ENCODE results near the gene AP1S3.
"Not testable (repeated sequence)": the region's sequence is repeated elsewhere in the genome, so short reads cannot be mapped to it uniquely, and the experiment has no call there.

Gene AP1S3

GRCh38 chr2:223800908-223801307, 36.5 kb downstream of the AP1S3 start:
- DNase-seq (ENCODE audit: low read depth) = no peak

DNA sequence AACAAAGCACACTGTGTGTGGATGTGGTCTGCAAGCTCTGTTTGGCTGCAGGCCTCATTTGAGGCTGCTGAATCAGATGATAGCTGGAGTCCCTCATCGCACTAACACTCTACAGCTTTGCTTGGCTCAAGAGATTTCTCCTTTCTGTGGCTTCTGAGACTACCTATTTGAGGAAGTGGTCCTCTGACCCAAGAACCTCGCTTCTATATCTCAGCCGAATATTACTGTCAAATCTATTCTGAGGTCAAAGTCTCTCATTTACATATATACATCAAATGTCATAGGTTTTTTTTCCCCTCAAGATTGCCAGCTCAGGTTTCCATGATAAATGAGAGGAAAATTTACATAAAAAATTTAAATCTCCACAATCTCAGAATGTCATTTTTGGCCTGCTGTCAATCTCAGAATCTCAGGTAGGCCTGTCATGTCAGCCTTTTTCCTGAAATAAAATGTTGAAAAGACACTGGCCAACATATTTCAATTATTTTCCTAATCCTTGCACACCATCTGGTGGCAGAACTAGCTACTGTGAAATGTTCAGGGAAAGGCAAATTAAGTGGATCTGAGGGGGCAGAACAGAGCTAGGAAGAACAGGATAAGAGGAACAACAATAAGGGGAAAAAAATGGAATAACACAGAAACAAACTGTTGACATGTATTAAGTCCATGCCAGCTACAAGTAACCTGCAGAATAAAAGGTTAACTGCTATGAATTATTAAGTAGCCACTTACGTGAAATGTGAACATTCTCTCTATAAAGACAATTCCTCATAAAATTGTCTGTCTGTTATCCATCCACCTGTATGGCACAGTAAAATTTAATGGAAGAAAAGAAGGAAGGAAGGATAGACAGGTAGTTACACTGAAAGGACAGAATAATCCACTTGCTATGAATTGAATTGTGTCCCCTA, 39.3 kb downstream of the AP1S3 start:
- peak; percentile 44 for DNase-seq (ENCODE audit: low read depth)

DNA sequence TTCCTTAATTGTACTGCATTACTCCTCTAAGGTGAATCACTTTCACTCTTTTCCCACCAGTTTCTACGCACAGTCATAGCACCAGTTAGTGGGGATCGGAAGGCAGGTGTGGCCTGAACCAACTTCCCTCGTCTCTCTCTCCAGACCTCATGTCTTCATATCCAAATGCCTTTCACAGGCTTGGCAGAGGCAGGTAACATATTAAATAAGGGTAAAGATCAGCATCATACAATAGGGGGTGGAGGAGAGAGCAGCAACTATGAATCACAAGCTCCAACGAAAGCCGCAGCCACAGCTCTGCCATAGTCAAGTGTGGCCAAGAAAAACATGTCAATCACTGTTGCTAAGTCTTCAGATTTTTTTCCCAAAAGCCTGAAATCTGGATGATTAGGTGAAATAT, 40.3 kb downstream of the AP1S3 start:
- peak; percentile 60 for DNase-seq (ENCODE audit: low read depth)

DNA sequence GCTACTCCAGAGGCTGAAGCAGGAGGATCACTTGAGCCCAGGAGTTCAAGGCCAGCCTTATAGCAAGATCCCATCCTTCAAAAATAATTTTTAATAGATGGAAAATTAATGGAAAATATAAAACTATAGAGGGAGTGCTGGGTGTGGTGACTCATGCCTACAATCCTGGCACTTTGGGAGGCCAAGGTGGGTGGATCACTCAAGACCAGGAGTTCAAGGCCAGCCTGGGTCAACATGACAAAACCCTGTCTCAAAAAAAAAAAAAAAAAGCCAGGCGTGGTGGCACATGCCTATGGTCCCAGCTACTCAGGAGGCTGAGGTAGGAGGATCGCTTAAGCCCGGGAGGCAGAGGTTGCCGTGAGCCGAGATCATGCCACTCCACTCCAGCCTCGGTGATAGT, 48.0 kb downstream of the AP1S3 start:
- DNase-seq (ENCODE audit: low read depth) = no peak

DNA sequence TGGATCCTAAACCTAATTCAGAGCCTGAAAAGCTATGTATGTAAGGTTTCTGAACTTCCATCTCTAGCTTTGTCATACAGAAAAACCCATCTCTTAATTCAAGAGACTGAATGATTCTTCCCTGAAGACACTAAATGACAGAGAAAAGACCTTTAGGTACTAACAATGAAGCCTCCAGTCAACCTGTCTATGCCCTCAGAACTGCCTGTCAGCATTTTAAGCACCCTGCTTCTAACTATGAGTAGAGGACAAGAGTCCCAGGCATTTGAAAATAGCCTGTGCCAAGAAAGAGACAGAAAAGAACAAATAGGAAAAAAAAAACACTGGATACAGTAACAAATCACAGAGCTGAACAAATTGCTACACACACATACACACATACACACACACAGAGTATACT, 48.6 kb downstream of the AP1S3 start:
- no peak for DNase-seq (ENCODE audit: low read depth)

GRCh38 chr2:223788106-223788505, 49.3 kb downstream of the AP1S3 start:
- not testable (repeated sequence) for DNase-seq (ENCODE audit: low read depth)

- DNase-seq (ENCODE audit: low read depth) = no peak
Observed at GRCh38 chr2:223787358-223787757, 50.0 kb downstream of the AP1S3 start.

- no peak for DNase-seq (ENCODE audit: low read depth)
Observed at GRCh38 chr2:223786943-223787342, 50.4 kb downstream of the AP1S3 start.

DNA sequence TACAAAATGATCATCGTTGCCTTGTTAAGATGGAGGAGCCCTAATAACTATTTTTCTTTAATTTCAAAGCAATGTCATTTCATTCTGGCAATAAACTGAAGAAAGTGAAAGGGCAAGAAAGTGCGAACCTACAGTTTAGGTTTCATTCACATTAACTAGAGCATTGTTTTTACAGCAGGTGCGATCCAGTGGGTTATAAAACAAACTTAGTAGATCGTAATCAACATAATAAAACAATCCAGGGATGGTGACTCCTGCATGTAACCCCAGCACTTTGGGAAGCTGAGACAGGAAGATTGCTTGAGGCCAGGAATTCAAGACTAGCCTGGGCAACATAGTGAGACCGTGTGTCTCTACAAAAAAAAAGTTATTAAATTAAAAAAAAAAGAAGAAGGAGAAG, 51.1 kb downstream of the AP1S3 start:
- no peak for DNase-seq (ENCODE audit: low read depth)

GRCh38 chr2:223784221-223784772, 53.1 kb downstream of the AP1S3 start:
- no peak for DNase-seq (ENCODE audit: low read depth)

- no peak for DNase-seq (ENCODE audit: low read depth)
Observed at GRCh38 chr2:223782629-223783028, 54.8 kb downstream of the AP1S3 start.

DNA sequence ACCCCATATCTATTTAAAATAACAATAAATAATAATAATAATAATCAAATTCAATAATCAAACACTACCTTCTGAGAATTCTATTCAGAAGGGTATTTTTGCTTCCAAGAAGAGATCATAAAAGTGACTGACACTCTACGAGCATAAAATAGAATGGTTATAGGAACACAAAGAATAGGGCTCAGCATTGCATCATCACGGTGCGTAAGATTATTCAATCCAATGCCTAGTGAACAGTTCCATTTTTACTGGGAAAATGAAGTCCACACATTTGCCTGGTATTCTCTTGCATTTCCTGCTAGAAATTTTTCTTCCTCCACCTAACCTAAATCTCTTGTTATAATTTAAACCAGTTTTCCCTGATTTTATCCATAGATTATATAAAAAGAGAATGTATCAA, 55.8 kb downstream of the AP1S3 start:
- DNase-seq (ENCODE audit: low read depth) = no peak

DNA sequence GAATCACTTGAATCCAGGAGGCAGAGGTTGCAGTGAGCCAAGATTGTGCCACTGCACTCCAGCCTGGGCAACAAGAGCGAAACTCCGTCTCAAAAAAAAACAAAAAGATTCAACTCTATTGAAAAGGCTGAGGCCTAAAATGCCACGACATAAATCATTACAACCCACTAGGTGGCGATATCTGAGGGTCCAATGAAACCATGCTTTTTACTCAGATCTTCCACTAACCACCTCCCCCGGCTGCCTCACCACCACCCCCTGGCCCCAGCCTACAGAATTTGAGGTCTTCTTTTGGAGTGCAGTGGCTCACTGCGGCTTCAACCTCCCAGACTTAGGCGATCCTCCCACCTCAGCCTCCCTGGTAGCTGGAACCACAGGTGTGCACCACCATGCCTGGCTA, 57.5 kb downstream of the AP1S3 start:
- no peak for DNase-seq (ENCODE audit: low read depth)

GRCh38 chr2:223774193-223774592, 63.2 kb downstream of the AP1S3 start:
- DNase-seq (ENCODE audit: low read depth) = no peak

DNA sequence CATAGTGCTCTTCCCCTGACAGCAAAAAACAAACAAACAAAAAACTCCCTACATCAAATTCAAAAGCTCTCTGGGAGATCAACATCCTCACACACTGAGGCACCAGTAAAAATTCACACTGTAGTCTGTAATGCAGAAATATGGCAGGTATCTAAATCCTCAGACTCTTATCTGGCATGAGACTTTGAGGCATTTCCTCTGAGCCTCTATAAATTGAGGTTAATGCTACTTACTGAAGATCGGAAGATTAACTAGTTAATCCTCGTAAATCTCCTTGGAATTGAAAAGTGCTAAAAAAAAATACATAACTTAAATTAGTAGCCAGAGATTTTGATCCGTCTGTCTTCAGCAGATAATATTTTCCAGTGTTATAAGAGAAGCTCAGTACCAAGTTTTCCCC, 65.0 kb downstream of the AP1S3 start:
- DNase-seq (ENCODE audit: low read depth) = no peak

DNA sequence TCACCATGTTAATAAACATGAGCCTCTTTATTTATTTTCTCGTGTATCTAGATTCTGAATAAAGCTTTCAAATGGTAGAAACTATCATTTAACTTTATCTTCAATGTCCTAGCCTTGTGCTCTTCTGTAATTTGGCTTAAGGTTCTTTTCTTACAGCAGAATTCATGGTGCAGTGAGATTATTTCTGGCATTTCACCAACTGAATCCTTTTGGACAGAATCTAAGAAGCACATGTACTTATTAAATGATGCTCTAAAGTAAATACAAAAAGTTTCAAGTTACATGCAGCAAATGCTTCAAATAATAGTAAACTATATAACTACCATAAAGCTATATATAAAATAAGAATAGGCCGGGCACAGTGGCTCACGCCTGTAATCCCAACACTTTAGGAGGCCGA, 65.9 kb downstream of the AP1S3 start:
- DNase-seq (ENCODE audit: low read depth) = no peak

DNA sequence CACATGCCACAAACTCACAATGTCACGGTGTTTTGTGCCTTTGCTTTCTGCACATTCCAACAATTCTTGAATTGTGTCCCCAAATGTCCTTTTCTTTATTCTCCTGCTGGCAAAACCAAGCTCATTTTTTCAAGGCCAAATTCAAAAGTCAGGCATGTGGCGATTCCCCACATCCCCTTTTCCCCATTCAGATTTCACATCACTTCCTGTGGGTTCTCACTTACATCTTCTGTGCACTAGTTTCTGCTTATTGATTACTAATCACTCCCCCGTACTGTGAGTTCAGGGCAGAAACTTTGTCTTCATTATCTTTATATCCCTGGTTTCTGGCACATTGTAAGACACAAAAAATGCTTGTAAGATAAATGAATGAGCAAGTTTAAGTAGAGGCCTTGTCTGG, 69.2 kb downstream of the AP1S3 start:
- DNase-seq (ENCODE audit: low read depth) = no peak

GRCh38 chr2:223767341-223767740, 70.0 kb downstream of the AP1S3 start:
- DNase-seq (ENCODE audit: low read depth) = no peak

- DNase-seq (ENCODE audit: low read depth) = no peak
Observed at GRCh38 chr2:223765221-223765785, 72.1 kb downstream of the AP1S3 start.

GRCh38 chr2:223764796-223765195, 72.6 kb downstream of the AP1S3 start:
- no peak for DNase-seq (ENCODE audit: low read depth)

DNA sequence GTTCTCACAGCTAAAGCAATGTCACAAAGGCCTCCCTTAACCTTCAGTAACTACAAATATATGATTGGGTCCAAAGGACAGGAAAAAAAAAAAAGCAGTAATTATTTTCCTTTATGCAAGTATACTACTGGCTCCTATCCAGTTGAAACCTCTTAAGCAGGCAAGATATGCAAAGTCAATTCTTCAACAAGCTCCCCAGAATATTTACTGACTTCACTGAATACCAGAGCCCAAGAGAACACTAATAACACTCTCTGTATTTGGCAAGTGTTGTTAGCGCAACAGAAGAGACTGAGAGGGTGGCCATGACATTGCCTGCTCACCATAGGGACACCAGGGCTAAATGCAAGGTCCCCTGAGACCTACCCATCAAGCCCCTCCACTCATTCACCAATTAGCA, 74.5 kb downstream of the AP1S3 start:
- DNase-seq (ENCODE audit: low read depth) = no peak

GRCh38 chr2:223761746-223762145, 75.6 kb downstream of the AP1S3 start:
- not testable (repeated sequence) for DNase-seq (ENCODE audit: low read depth)

DNA sequence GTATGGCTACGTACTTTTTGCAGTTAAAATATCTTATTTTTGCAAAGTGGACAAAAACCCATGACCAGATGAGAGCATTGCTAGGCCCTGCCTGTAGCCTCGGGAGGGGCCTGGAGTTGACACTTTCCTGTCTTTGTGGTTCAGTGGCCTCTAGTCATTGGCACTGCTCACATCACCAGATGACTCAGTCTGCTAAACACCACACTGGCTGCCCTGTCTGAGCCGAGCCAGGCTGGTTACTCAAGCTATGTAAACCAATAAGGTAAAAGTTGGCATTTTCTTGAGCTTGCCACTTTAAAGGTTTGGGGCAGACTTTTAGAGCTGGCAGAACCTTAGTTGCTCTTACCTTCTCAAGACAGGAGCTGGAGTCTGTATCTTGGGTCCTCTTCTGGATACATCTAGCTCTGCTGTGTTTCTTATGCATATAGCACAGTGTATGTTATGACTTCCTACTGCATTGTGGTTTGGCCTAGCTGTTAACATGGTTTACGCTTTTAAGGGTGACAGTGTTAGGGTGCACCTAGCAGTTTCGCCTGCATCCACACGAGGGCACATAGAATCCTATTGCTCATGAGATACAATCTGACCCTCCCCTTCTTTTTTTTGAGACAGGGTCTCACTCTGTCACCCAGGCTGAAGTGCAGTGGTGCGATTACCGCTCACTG, 76.4 kb downstream of the AP1S3 start:
- peak; percentile 78 for DNase-seq (ENCODE audit: low read depth)

Data from stromal cell of bone marrow (primary cell).